ENCODE data around the gene CRYBA1. TPM values are rescaled to one million over a fixed set of nuclear protein-coding genes. Genes with fewer than 3 reads are reported as not detected.

CRYBA1 gene
- total RNA-seq, 1 donor from 2014 or later = 0.84 TPM

DNA sequence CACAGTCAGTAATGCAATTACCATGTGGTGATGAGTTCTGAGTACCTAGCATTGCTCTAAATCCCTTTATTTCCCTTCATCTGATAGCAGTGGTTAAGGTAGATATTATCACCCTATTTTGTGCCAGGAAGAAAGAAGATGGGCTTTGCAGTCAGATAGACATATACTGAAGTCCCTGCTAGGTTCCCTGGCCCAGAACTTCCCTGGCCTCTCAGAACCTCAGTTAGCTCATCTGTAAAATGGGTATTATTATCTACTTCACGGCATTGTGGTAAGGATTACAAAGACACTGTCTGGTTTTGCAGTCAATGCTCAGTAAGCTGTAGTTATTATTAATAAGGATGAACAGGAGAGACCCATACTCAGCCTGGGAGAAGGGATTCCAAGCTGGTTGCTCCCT is 4.6 kb upstream of the CRYBA1 start:
- no peak overlapping the region for H3K4me2 ChIP-seq
- no peak overlapping the region for H3K27ac ChIP-seq
- no peaks in the 10 kb centered on the region for H4K20me1 ChIP-seq (ENCODE audit: low read depth)
- TF ChIP-seq, protein P1, sequence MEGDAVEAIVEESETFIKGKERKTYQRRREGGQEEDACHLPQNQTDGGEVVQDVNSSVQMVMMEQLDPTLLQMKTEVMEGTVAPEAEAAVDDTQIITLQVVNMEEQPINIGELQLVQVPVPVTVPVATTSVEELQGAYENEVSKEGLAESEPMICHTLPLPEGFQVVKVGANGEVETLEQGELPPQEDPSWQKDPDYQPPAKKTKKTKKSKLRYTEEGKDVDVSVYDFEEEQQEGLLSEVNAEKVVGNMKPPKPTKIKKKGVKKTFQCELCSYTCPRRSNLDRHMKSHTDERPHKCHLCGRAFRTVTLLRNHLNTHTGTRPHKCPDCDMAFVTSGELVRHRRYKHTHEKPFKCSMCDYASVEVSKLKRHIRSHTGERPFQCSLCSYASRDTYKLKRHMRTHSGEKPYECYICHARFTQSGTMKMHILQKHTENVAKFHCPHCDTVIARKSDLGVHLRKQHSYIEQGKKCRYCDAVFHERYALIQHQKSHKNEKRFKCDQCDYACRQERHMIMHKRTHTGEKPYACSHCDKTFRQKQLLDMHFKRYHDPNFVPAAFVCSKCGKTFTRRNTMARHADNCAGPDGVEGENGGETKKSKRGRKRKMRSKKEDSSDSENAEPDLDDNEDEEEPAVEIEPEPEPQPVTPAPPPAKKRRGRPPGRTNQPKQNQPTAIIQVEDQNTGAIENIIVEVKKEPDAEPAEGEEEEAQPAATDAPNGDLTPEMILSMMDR (IDR thresholded peaks at IDR 0.05) = no peak
- no peak for DNase-seq (ENCODE audit: low spot score)
- H3K27me3 ChIP-seq = no peaks in the 10 kb centered on the region
- no peaks in the 10 kb centered on the region for H3K36me3 ChIP-seq
- H3K27me3 Mint-ChIP-seq (ENCODE audit: insufficient read depth, low read depth) = peaks cover 8% of the 10 kb centered on the region
- H3K4me1 ChIP-seq = peaks cover 35% of the 10 kb centered on the region
- H3K9ac ChIP-seq = no peak overlapping the region
- H3F3A ChIP-seq (ENCODE audit: low read depth) = peaks cover 49% of the 10 kb centered on the region
- H3K27ac Mint-ChIP-seq = peak overlapping the region; percentile 97
- H3K4me3 Mint-ChIP-seq = no peak overlapping the region
- H3K36me3 Mint-ChIP-seq = no peaks in the 10 kb centered on the region
- no peak overlapping the region for H3K4me3 ChIP-seq
- no peaks in the 10 kb centered on the region for H3K9me3 Mint-ChIP-seq
- H2AFZ ChIP-seq (replicated peaks) = no peak overlapping the region
- H3K79me2 ChIP-seq (ENCODE audit: low read depth) = no peaks in the 10 kb centered on the region
- H3K9me3 ChIP-seq (ENCODE audit: low read depth) = no peaks in the 10 kb centered on the region
- peaks cover 58% of the 10 kb centered on the region for H3K4me1 Mint-ChIP-seq

- peaks cover 37% of the 10 kb centered on the region for H3K4me1 ChIP-seq
- H3K27ac Mint-ChIP-seq = no peak overlapping the region
- TF ChIP-seq EZH2 (IDR thresholded peaks at IDR 0.05) (no peak), EZH2phosphoT487 (IDR thresholded peaks at IDR 0.05) (no peak)
- TF ChIP-seq, protein P1 (IDR thresholded peaks at IDR 0.05) = no peak
- no peak overlapping the region for H3K9ac ChIP-seq
- H3K27me3 ChIP-seq = no peaks in the 10 kb centered on the region
- no peaks in the 10 kb centered on the region for H3K9me3 ChIP-seq (ENCODE audit: low read depth)
- no peaks in the 10 kb centered on the region for H3K36me3 Mint-ChIP-seq
- H3K4me1 Mint-ChIP-seq = peaks cover 60% of the 10 kb centered on the region
- H3K36me3 ChIP-seq = no peaks in the 10 kb centered on the region
- no peak for DNase-seq (ENCODE audit: low spot score)
- no peak overlapping the region for H3K4me2 ChIP-seq
- H3K27ac ChIP-seq = no peak overlapping the region
- H4K20me1 ChIP-seq (ENCODE audit: low read depth) = no peaks in the 10 kb centered on the region
- no peaks in the 10 kb centered on the region for H3K79me2 ChIP-seq (ENCODE audit: low read depth)
- H2AFZ ChIP-seq (replicated peaks) = no peak overlapping the region
- H3K27me3 Mint-ChIP-seq (ENCODE audit: insufficient read depth, low read depth) = peaks cover 7% of the 10 kb centered on the region
- peaks cover 50% of the 10 kb centered on the region for H3F3A ChIP-seq (ENCODE audit: low read depth)
- no peak overlapping the region for H3K4me3 ChIP-seq
- H3K9me3 Mint-ChIP-seq = no peaks in the 10 kb centered on the region
- H3K4me3 Mint-ChIP-seq = peak overlapping the region; percentile 58
Measured at GRCh38 chr17:29242790-29243189, 3.9 kb upstream of the CRYBA1 start.

GRCh38 chr17:29243792-29244191 is 2.9 kb upstream of the CRYBA1 start:
- Mint-ChIP-seq H3K36me3 (no peaks in the 10 kb centered on the region), H3K9me3 (no peaks in the 10 kb centered on the region), H3K27me3 (ENCODE audit: insufficient read depth, low read depth) (peaks cover 7% of the 10 kb centered on the region), H3K4me1 (peaks cover 53% of the 10 kb centered on the region), H3K27ac (no peak overlapping the region), H3K4me3 (no peak overlapping the region)
- Histone ChIP-seq H3K4me2 (no peak overlapping the region), H3F3A (ENCODE audit: low read depth) (peaks cover 50% of the 10 kb centered on the region), H2AFZ (replicated peaks) (no peak overlapping the region), H3K36me3 (no peaks in the 10 kb centered on the region), H3K27me3 (no peaks in the 10 kb centered on the region), H3K9me3 (ENCODE audit: low read depth) (no peaks in the 10 kb centered on the region), H3K9ac (no peak overlapping the region), H4K20me1 (ENCODE audit: low read depth) (no peaks in the 10 kb centered on the region), H3K4me3 (no peak overlapping the region), H3K79me2 (ENCODE audit: low read depth) (no peaks in the 10 kb centered on the region), H3K4me1 (peaks cover 37% of the 10 kb centered on the region), H3K27ac (no peak overlapping the region)
- DNase-seq (ENCODE audit: low spot score) = peak; percentile 46
- TF ChIP-seq, protein P1 (IDR thresholded peaks at IDR 0.05) = peak; percentile 50
- no peak for TF ChIP-seq EZH2 (IDR thresholded peaks at IDR 0.05)

All from neural progenitor cell (in vitro differentiated cells).